MM.1S (cell line): Measurements from ENCODE around the gene ZNF81.

Experiments
- DNase-seq: peaks from one replicate; pipeline ENCODE4 v3.0.0-alpha.2; 2015
- H2AFZ ChIP-seq: fragments of 300-600 bp; sonication (generic); 2 replicates; pipeline ENCODE4 v1.6.0; 2016; ENCODE audit warnings: antibody characterized with exemption, low read length
- H3F3A ChIP-seq: fragments of 300-600 bp; sonication (generic); 2 replicates; pipeline ENCODE4 v1.6.1; 2016; ENCODE audit warnings: mild to moderate bottlenecking, antibody characterized with exemption, low read length, moderate library complexity, mixed read lengths; ENCODE audit not compliant: insufficient read depth
- H3K27ac ChIP-seq: fragments of 300-600 bp; sonication (generic); 2 replicates; pipeline ENCODE4 v1.5.1; 2016; ENCODE audit warnings: mild to moderate bottlenecking, low read length
- H3K27me3 ChIP-seq: fragments of 300-600 bp; sonication (generic); replicated peaks from 2 replicates; pipeline ENCODE4 v1.6.0; 2016; ENCODE audit warnings: low read length; ENCODE audit not compliant: insufficient read depth
- H3K36me3 ChIP-seq: fragments of 300-600 bp; sonication (generic); replicated peaks from 2 replicates; pipeline ENCODE4 v1.6.1; 2016; ENCODE audit warnings: mild to moderate bottlenecking, low read length, mixed read lengths; ENCODE audit not compliant: insufficient read depth
- H3K4me1 ChIP-seq: fragments of 300-600 bp; sonication (generic); 2 replicates; pipeline ENCODE4 v1.6.1; 2016; ENCODE audit warnings: low read length, mixed read lengths
- H3K4me2 ChIP-seq: fragments of 300-600 bp; sonication (generic); 2 replicates; pipeline ENCODE4 v1.6.0; 2016; ENCODE audit warnings: low read depth, low read length
- H3K4me3 ChIP-seq: fragments of 300-600 bp; sonication (generic); 2 replicates; pipeline ENCODE4 v1.5.1; 2016; ENCODE audit warnings: low read length, mixed read lengths
- H3K79me2 ChIP-seq: fragments of 300-600 bp; sonication (generic); 2 replicates; pipeline ENCODE4 v1.6.1; 2016; ENCODE audit warnings: mixed run types, low read length, mixed read lengths
- H3K9ac ChIP-seq: fragments of 300-600 bp; sonication (generic); 2 replicates; pipeline ENCODE4 v1.6.1; 2016; ENCODE audit warnings: low read length, mixed read lengths
- H3K9me2 ChIP-seq: fragments of 300-600 bp; sonication (generic); replicated peaks from 2 replicates; pipeline ENCODE4 v1.6.1; 2016; ENCODE audit warnings: mild to moderate bottlenecking, low read length, mixed read lengths; ENCODE audit not compliant: insufficient read depth
- H3K9me3 ChIP-seq: fragments of 300-600 bp; sonication (generic); replicated peaks from 2 replicates; pipeline ENCODE4 v1.6.1; 2016; ENCODE audit warnings: mild to moderate bottlenecking, low read length, mixed read lengths; ENCODE audit not compliant: insufficient read depth
- H4K20me1 ChIP-seq: fragments of 300-600 bp; sonication (generic); 2 replicates; pipeline ENCODE4 v1.6.1; 2016; ENCODE audit warnings: mild to moderate bottlenecking, low read length, moderate library complexity, mixed read lengths; ENCODE audit not compliant: insufficient read depth
- EZH2 ChIP-seq: fragments of 300-600 bp; sonication (generic); optimal IDR thresholded peaks from 2 replicates; pipeline ENCODE3; 2017; ENCODE audit warnings: low read depth, mild to moderate bottlenecking, antibody characterized with exemption, low read length, mixed read lengths
- EZH2phosphoT487 ChIP-seq: fragments of 300-600 bp; sonication (generic); IDR thresholded peaks from 2 replicates; pipeline ENCODE4 v1.6.1; 2018; ENCODE audit warnings: antibody characterized with exemption, low read length
- TF ChIP-seq, protein P1 (sequence below): fragments of 300-600 bp; sonication (generic); IDR thresholded peaks from 2 replicates; pipeline ENCODE4 v1.5.1; 2016; ENCODE audit warnings: antibody characterized with exemption, low read length, mixed read lengths

ZNF81 gene

DNA sequence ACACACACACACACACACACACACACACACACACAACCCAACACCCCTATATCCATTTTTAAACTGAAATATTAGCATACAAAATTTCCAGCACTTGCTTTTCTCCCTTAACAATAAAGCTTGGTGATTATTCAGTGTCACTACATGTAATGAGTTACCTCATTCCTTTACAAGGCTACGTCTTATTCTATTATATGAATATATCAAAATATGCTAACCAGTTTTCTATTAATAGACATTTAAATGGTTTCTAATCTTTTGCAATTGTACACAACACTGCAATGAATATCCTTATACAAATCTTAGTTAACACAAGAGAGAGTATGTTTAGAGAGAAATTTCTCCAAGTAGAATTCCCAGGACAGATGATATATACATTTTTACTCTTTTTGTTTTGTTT lies 14.2 kb downstream of the ZNF81 start:
- Histone ChIP-seq H4K20me1 (no peaks in the 10 kb centered on the region), H3K4me2 (no peak overlapping the region), H2AFZ (no peak overlapping the region), H3K4me3 (no peak overlapping the region), H3K9me2 (no peaks in the 10 kb centered on the region), H3K9ac (no peak overlapping the region), H3K4me1 (no peaks in the 10 kb centered on the region), H3K27me3 (no peaks in the 10 kb centered on the region), H3K9me3 (no peaks in the 10 kb centered on the region), H3F3A (no peaks in the 10 kb centered on the region), H3K79me2 (no peaks in the 10 kb centered on the region), H3K27ac (no peak overlapping the region), H3K36me3 (no peaks in the 10 kb centered on the region)
- no peak for TF ChIP-seq EZH2phosphoT487
- TF ChIP-seq, protein P1, sequence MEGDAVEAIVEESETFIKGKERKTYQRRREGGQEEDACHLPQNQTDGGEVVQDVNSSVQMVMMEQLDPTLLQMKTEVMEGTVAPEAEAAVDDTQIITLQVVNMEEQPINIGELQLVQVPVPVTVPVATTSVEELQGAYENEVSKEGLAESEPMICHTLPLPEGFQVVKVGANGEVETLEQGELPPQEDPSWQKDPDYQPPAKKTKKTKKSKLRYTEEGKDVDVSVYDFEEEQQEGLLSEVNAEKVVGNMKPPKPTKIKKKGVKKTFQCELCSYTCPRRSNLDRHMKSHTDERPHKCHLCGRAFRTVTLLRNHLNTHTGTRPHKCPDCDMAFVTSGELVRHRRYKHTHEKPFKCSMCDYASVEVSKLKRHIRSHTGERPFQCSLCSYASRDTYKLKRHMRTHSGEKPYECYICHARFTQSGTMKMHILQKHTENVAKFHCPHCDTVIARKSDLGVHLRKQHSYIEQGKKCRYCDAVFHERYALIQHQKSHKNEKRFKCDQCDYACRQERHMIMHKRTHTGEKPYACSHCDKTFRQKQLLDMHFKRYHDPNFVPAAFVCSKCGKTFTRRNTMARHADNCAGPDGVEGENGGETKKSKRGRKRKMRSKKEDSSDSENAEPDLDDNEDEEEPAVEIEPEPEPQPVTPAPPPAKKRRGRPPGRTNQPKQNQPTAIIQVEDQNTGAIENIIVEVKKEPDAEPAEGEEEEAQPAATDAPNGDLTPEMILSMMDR = no peak
- no peak for DNase-seq

DNA sequence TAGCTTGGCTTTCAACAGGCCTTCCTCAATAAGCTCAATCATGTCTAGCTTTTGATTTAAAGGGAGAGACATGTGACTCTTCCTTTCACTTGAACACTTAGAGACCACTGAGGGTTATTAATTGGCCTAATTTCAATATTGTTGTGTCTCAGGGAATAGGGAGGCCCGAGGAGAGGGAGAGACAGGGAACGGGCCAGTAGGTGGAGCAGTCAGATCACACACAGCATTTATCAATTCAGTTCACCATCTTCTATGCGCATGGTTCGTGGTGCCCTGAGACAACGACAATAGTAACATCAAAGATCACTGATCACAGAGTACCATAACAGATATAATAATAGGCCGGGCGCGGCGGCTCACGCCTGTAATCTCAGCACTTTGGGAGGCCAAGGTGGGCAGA lies 17.8 kb downstream of the ZNF81 start:
- H3K27ac ChIP-seq = no peak overlapping the region
- H2AFZ ChIP-seq = no peak overlapping the region
- no peak overlapping the region for H3K4me3 ChIP-seq
- H3K9ac ChIP-seq = no peak overlapping the region
- H3K79me2 ChIP-seq = no peaks in the 10 kb centered on the region
- H3K9me2 ChIP-seq = no peaks in the 10 kb centered on the region
- TF ChIP-seq EZH2phosphoT487 = no peak
- TF ChIP-seq, protein P1 = peak; percentile 54
- H3K4me2 ChIP-seq = no peak overlapping the region
- H3K27me3 ChIP-seq = no peaks in the 10 kb centered on the region
- DNase-seq = peak; percentile 53
- no peaks in the 10 kb centered on the region for H3K36me3 ChIP-seq
- no peaks in the 10 kb centered on the region for H3F3A ChIP-seq
- no peaks in the 10 kb centered on the region for H4K20me1 ChIP-seq
- H3K4me1 ChIP-seq = no peaks in the 10 kb centered on the region
- no peaks in the 10 kb centered on the region for H3K9me3 ChIP-seq

GRCh38 chrX:47859686-47860085 lies 23.0 kb downstream of the ZNF81 start:
- Histone ChIP-seq H3K27ac (no peak overlapping the region), H3K27me3 (no peaks in the 10 kb centered on the region), H3K36me3 (no peaks in the 10 kb centered on the region), H4K20me1 (no peaks in the 10 kb centered on the region), H3K4me3 (no peak overlapping the region), H3K9me2 (no peaks in the 10 kb centered on the region), H2AFZ (no peak overlapping the region), H3K4me2 (no peak overlapping the region), H3K79me2 (no peaks in the 10 kb centered on the region), H3F3A (no peaks in the 10 kb centered on the region), H3K4me1 (no peaks in the 10 kb centered on the region), H3K9me3 (no peaks in the 10 kb centered on the region), H3K9ac (no peak overlapping the region)
- no peak for DNase-seq
- TF ChIP-seq EZH2phosphoT487 (no peak), EZH2 (no peak)
- TF ChIP-seq, protein P1 = no peak

DNA sequence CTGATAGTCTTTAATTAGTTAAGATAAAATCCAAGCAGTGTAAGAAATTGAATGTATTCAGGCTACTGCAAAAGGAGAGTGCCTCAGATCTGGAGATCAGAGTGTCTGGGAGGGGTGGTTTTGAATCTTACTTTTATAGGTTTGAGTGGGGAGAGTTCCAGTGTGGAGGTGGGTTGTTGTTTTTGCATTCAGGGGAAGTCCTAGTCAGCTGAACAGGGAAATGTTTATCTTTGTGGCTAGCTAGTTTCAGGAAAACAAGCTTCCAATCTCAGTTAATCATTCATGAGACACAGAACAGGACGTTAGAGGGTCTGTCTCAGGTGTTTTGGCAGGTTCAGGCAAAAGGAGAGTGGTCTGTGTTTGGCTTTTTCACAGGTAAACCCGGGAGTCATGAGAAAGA lies 26.0 kb downstream of the ZNF81 start:
- Histone ChIP-seq H3K9me3 (no peaks in the 10 kb centered on the region), H4K20me1 (no peaks in the 10 kb centered on the region), H3K4me1 (no peaks in the 10 kb centered on the region), H3K27me3 (no peaks in the 10 kb centered on the region), H3K4me2 (no peak overlapping the region), H2AFZ (no peak overlapping the region), H3K9ac (no peak overlapping the region), H3K9me2 (no peaks in the 10 kb centered on the region), H3K79me2 (no peaks in the 10 kb centered on the region), H3F3A (no peaks in the 10 kb centered on the region), H3K36me3 (no peaks in the 10 kb centered on the region), H3K27ac (no peak overlapping the region), H3K4me3 (no peak overlapping the region)
- no peak for DNase-seq
- TF ChIP-seq EZH2 (no peak), EZH2phosphoT487 (no peak)
- TF ChIP-seq, protein P1 = no peak
